Gastrocnemius medialis (tissue), 4 donors: ENCODE data around the gene DNAJC15.

ENCODE experiments used
- CTCF ChIP-seq, 5 experiments: fragments of 450-650 bp in 3 of 5; fragments of 200-600 bp in 2 of 5; sonication (generic) in 2 of 5; IDR thresholded peaks in 4 of 5; conservative IDR thresholded peaks in 1 of 5; 1 replicate in 4 of 5; 2 replicates in 1 of 5; pipeline ENCODE4 v1.5.1; 2016 to 2019; ENCODE audit warnings: antibody characterized with exemption in 5 of 5, mild to moderate bottlenecking in 3 of 5, moderate library complexity in 3 of 5
- POLR2A ChIP-seq, 2 donors: fragments of 450-650 bp; IDR thresholded peaks; one replicate each; pipeline ENCODE4 v1.6.1; 2017; ENCODE audit warnings: antibody characterized with exemption in 2 of 2, mild to moderate bottlenecking in 2 of 2, moderate library complexity in 2 of 2

GRCh38 chr13:43003729-43004128 is 19.7 kb upstream of the DNAJC15 start:
- TF ChIP-seq CTCF (IDR thresholded peaks at IDR 0.05 in 4 of 5, conservative IDR thresholded peaks at IDR 0.05 in 1 of 5) (no peak), POLR2A (IDR thresholded peaks at IDR 0.05) (no peak)
